Gastrocnemius medialis (tissue), 4 donors: ENCODE results near the gene CIT. TPM values are rescaled to one million over a fixed set of nuclear protein-coding genes. Genes with fewer than 3 reads are reported as not detected.
A peak's percentile ranks its signal among the peaks of the same experiment; 100 is the strongest.

ENCODE experiments used
- ATAC-seq, 2 donors: fragments of 150-250 bp; one replicate each; pipeline ENCODE4 v1.9.1; 2016
- DNase-seq, 2 donors: peaks; one replicate each; pipeline ENCODE4 v3.0.0-alpha.2; 2019
- H3K27ac ChIP-seq, 4 donors: fragments of 200-600 bp; sonication (generic); 1 replicate in 1 of 4; 2 replicates in 3 of 4; pipeline ENCODE4 v1.5.1; 2016 to 2018; ENCODE audit warnings: mild to moderate bottlenecking in 2 of 4, moderate library complexity in 1 of 4
- H3K27me3 ChIP-seq, 3 donors: fragments of 200-600 bp; sonication (generic) in 2 of 3; 1 replicate in 1 of 3; 2 replicates in 2 of 3; pipeline versions ENCODE4 v1.5.1 to v1.6.0; 2016 to 2019; ENCODE audit warnings: mild to moderate bottlenecking in 1 of 3, moderate library complexity in 1 of 3
- H3K36me3 ChIP-seq, 2 donors: fragments of 200-600 bp; sonication (generic) in 1 of 2; one replicate each; pipeline ENCODE4 v1.5.1; 2017 to 2018
- H3K4me1 ChIP-seq, 2 donors: fragments of 200-600 bp; sonication (generic) in 1 of 2; one replicate each; pipeline ENCODE4 v1.5.1; 2016 to 2017; ENCODE audit warnings: mild to moderate bottlenecking in 2 of 2
- H3K4me3 ChIP-seq, 4 donors: fragments of 200-600 bp; sonication (generic) in 3 of 4; 1 replicate in 1 of 4; 2 replicates in 3 of 4; pipeline ENCODE4 v1.5.1; 2016 to 2019; ENCODE audit warnings: mild to moderate bottlenecking in 2 of 4
- H3K9me3 ChIP-seq, 3 donors: fragments of 200-600 bp; sonication (generic) in 2 of 3; 1 replicate in 1 of 3; 2 replicates in 2 of 3; pipeline ENCODE4 v1.5.1; 2016 to 2019
- CTCF ChIP-seq, 5 experiments: fragments of 450-650 bp in 3 of 5; fragments of 200-600 bp in 2 of 5; sonication (generic) in 2 of 5; IDR thresholded peaks in 4 of 5; conservative IDR thresholded peaks in 1 of 5; 1 replicate in 4 of 5; 2 replicates in 1 of 5; pipeline ENCODE4 v1.5.1; 2016 to 2019; ENCODE audit warnings: antibody characterized with exemption in 5 of 5, mild to moderate bottlenecking in 3 of 5, moderate library complexity in 3 of 5
- POLR2A ChIP-seq, 2 donors: fragments of 450-650 bp; IDR thresholded peaks; one replicate each; pipeline ENCODE4 v1.6.1; 2017; ENCODE audit warnings: antibody characterized with exemption in 2 of 2, mild to moderate bottlenecking in 2 of 2, moderate library complexity in 2 of 2
- in situ Hi-C, 4 donors: fragments of 200-750 bp; cut with MboI; loops; one replicate each; pipeline versions ENCODE4 v1.15.0 to v1.8.0; 2017; ENCODE audit warnings: low sequenced_read_pairs in 4 of 4
- intact Hi-C: fragments of 100-400 bp; cut with DNase I; formaldehyde crosslinking; loops from one replicate; pipeline ENCODE4 v1.15.1; 2023; ENCODE audit warnings: low total_unique reads
- total RNA-seq, 4 donors: library from RNA; depleted of rRNA; stranded (reverse); fragments of >200 nt; gene quantifications; one replicate each; pipeline versions ENCODE4 v1.1.0 to v1.2.3, GENCODE V29; 2016

Gene CIT
- total RNA-seq, 4 donors from 2014 or later: 0.05 to 4.0 (median 1.5) TPM

- in situ Hi-C loops (no loop called here), intact Hi-C loops (no loop called here)
- Histone ChIP-seq H3K4me1 (peaks cover 5 to 15% of the 10 kb centered on the region in 2 donors), H3K27ac (no peak overlapping the region), H3K27me3 (no peaks in the 10 kb centered on the region), H3K9me3 (no peaks in the 10 kb centered on the region), H3K4me3 (no peak overlapping the region), H3K36me3 (no peaks in the 10 kb centered on the region)
- TF ChIP-seq POLR2A (IDR thresholded peaks at IDR 0.05) (no peak), CTCF (IDR thresholded peaks at IDR 0.05 in 4 of 5, conservative IDR thresholded peaks at IDR 0.05 in 1 of 5) (no peak)
- no peak for ATAC-seq
- DNase-seq: no peak
Measured at GRCh38 chr12:119807380-119807779, 69.7 kb downstream of the CIT start.

- in situ Hi-C loops (no loop called here), intact Hi-C loops (no loop called here)
- H3K36me3 ChIP-seq: no peaks in the 10 kb centered on the region
- H3K9me3 ChIP-seq: no peaks in the 10 kb centered on the region
- peak overlapping the region; percentile 24 to 54 (median 40) for H3K4me3 ChIP-seq
- DNase-seq: peak; percentile 40 to 67
- no peak for TF ChIP-seq POLR2A (IDR thresholded peaks at IDR 0.05)
- TF ChIP-seq CTCF (IDR thresholded peaks at IDR 0.05 in 4 of 5, conservative IDR thresholded peaks at IDR 0.05 in 1 of 5): peak in 2 of 5 experiments; percentile 24 to 39
- no peaks in the 10 kb centered on the region for H3K27me3 ChIP-seq
- ATAC-seq: peak; percentile 83 to 90
- peaks cover 5 to 15% of the 10 kb centered on the region in 2 donors for H3K4me1 ChIP-seq
- H3K27ac ChIP-seq: no peak overlapping the region
Measured at GRCh38 chr12:119804011-119804641, 73.0 kb downstream of the CIT start.

GRCh38 chr12:119803381-119803791, 73.7 kb downstream of the CIT start:
- no peaks in the 10 kb centered on the region for H3K36me3 ChIP-seq
- no peaks in the 10 kb centered on the region for H3K27me3 ChIP-seq
- H3K27ac ChIP-seq: no peak overlapping the region
- DNase-seq: peak in 1 of 2 donors; percentile 15
- peaks cover 5 to 15% of the 10 kb centered on the region in 2 donors for H3K4me1 ChIP-seq
- in situ Hi-C loops (no loop called here), intact Hi-C loops (no loop called here)
- ATAC-seq: peak; percentile 40 to 48
- peak overlapping the region; percentile 24 to 54 (median 40) for H3K4me3 ChIP-seq
- H3K9me3 ChIP-seq: no peaks in the 10 kb centered on the region
- no peak for TF ChIP-seq POLR2A (IDR thresholded peaks at IDR 0.05)
- no peak for TF ChIP-seq CTCF (IDR thresholded peaks at IDR 0.05 in 4 of 5, conservative IDR thresholded peaks at IDR 0.05 in 1 of 5)

GRCh38 chr12:119802472-119802871, 74.6 kb downstream of the CIT start:
- peaks cover 5 to 15% of the 10 kb centered on the region in 2 donors for H3K4me1 ChIP-seq
- in situ Hi-C loops: no loop called here
- ATAC-seq (peak; percentile 67 to 68), DNase-seq (peak; percentile 28 to 56)
- intact Hi-C loops: no loop called here
- TF ChIP-seq CTCF (IDR thresholded peaks at IDR 0.05 in 4 of 5, conservative IDR thresholded peaks at IDR 0.05 in 1 of 5): no peak
- no peak for TF ChIP-seq POLR2A (IDR thresholded peaks at IDR 0.05)
- no peaks in the 10 kb centered on the region for H3K27me3 ChIP-seq
- no peak overlapping the region for H3K27ac ChIP-seq
- no peak overlapping the region for H3K4me3 ChIP-seq
- H3K9me3 ChIP-seq: no peaks in the 10 kb centered on the region
- no peaks in the 10 kb centered on the region for H3K36me3 ChIP-seq
